Measurements from ENCODE around the gene MAS1. TPM values are rescaled to one million over a fixed set of nuclear protein-coding genes. Genes with fewer than 3 reads are reported as not detected.
A peak's percentile ranks its signal among the peaks of the same experiment; 100 is the strongest.

MAS1 gene
- total and polyA plus RNA-seq, 2 of the 13 experiments (the other 11 are each of a cell fraction or from before 2014, with no cell fraction given), result not detected

GRCh38 chr6:159875194-159875593, 15.6 kb upstream of the MAS1 start (continued):
- no peak for TF ChIP-seq GPBP1L1 (CRISPR knock-in tag; IDR thresholded peaks at IDR 0.05)
- no peak for TF ChIP-seq SETDB1 (CRISPR knock-in tag; IDR thresholded peaks at IDR 0.05; ENCODE audit: borderline replicate concordance)
- TF ChIP-seq HOXA9 (CRISPR knock-in tag; IDR thresholded peaks at IDR 0.05; ENCODE audit: borderline replicate concordance), result no peak
- TF ChIP-seq ZBTB8A (CRISPR knock-in tag; IDR thresholded peaks at IDR 0.05; ENCODE audit: borderline replicate concordance, low read depth), result no peak
- peak; percentile 88 for TF ChIP-seq HDAC2 (CRISPR knock-in tag; IDR thresholded peaks at IDR 0.05)
- TF ChIP-seq SNAI1 (CRISPR knock-in tag; IDR thresholded peaks at IDR 0.05; ENCODE audit: borderline replicate concordance), result no peak
- TF ChIP-seq ZNF329 (CRISPR knock-in tag; IDR thresholded peaks at IDR 0.05; ENCODE audit: low read depth), result no peak
- TF ChIP-seq ZNF30 (CRISPR knock-in tag; IDR thresholded peaks at IDR 0.05), result no peak
- no peak for TF ChIP-seq SNAPC5 (CRISPR knock-in tag; IDR thresholded peaks at IDR 0.05; ENCODE audit: borderline replicate concordance)
- TF ChIP-seq ZBTB7A (CRISPR knock-in tag; IDR thresholded peaks at IDR 0.05), result no peak
- TF ChIP-seq TAF15 (IDR thresholded peaks at IDR 0.05; ENCODE audit: low read depth, low read length, poor library complexity, severe bottlenecking), result no peak
- peak; percentile 83 for TF ChIP-seq NR2C2 (CRISPR knock-in tag; IDR thresholded peaks at IDR 0.05; ENCODE audit: borderline replicate concordance)
- TF ChIP-seq ZNF841 (CRISPR knock-in tag; IDR thresholded peaks at IDR 0.05; ENCODE audit: borderline replicate concordance), result no peak
- no peak for TF ChIP-seq KLF6 (CRISPR knock-in tag; IDR thresholded peaks at IDR 0.05)
- no peak for TF ChIP-seq ZBTB1 (CRISPR knock-in tag; IDR thresholded peaks at IDR 0.05; ENCODE audit: borderline replicate concordance)
- no peak for TF ChIP-seq ZNF296 (CRISPR knock-in tag; conservative IDR thresholded peaks at IDR 0.05)
- TF ChIP-seq TERF1 (CRISPR knock-in tag; IDR thresholded peaks at IDR 0.05), result no peak
- no peak for TF ChIP-seq ZNF720 (CRISPR knock-in tag; IDR thresholded peaks at IDR 0.05)
- no peak for TF ChIP-seq ZNF713 (CRISPR knock-in tag; IDR thresholded peaks at IDR 0.05)
- TF ChIP-seq ZNF234 (CRISPR knock-in tag; conservative IDR thresholded peaks at IDR 0.05), result no peak
- TF ChIP-seq ZNF839 (CRISPR knock-in tag; IDR thresholded peaks at IDR 0.05; ENCODE audit: borderline replicate concordance), result no peak
- no peak for TF ChIP-seq SNAPC4 (CRISPR knock-in tag; IDR thresholded peaks at IDR 0.05)

Measured in HepG2 (cell line).